HUES48 (cell line): ENCODE results near the gene EIF3D.

Experiments used
- H3K27ac ChIP-seq: one replicate; pipeline ENCODE4 v1.7.0; 2013; ENCODE audit warnings: low read depth, low read length, inconsistent platforms
- H3K27me3 ChIP-seq: 2 replicates; pipeline ENCODE4 v1.6.1; 2013; ENCODE audit warnings: mild to moderate bottlenecking, low read length; ENCODE audit not compliant: control insufficient read depth, insufficient read depth
- H3K36me3 ChIP-seq: 2 replicates; pipeline ENCODE4 v1.6.1; 2013; ENCODE audit warnings: low read length; ENCODE audit not compliant: control insufficient read depth, insufficient read depth
- H3K4me1 ChIP-seq: 2 replicates; pipeline ENCODE4 v1.6.1; 2013; ENCODE audit warnings: mild to moderate bottlenecking, low read length; ENCODE audit not compliant: control insufficient read depth, insufficient read depth
- H3K4me3 ChIP-seq: 2 replicates; pipeline ENCODE4 v1.5.1; 2013; ENCODE audit warnings: mild to moderate bottlenecking, low read depth, low read length
- H3K9ac ChIP-seq: 2 replicates; pipeline ENCODE4 v1.6.1; 2013; ENCODE audit warnings: mild to moderate bottlenecking, low read depth, low read length, moderate library complexity
- H3K9me3 ChIP-seq: 2 replicates; pipeline ENCODE4 v1.6.1; 2013; ENCODE audit warnings: low read length; ENCODE audit not compliant: control insufficient read depth, insufficient read depth

The EIF3D gene

DNA sequence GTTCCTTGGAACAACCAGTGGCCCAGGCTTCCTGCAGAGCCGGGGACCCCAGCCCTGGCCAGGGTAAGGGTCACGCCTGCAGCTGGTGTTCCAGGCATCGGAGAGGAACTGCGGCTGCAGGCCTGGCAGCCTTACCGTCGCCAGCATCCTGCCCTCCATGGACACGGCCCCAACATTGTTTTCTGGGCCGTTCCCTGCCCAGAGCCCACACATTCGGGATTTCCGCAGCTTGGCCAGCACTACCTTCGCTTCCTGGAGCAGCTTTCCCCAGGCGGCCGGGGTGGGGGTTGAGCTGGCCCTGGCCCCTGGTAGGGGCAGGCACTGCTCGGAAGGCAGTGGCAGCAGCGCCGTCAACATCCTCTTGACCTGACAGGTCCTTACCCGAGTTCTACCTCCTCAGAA lies 65.2 kb downstream of the EIF3D start:
- Histone ChIP-seq H3K36me3 (peaks cover 3% of the 10 kb centered on the region; the same call in 1 of the 2 replicates), H3K4me3 (no peak overlapping the region), H3K27ac (no peak overlapping the region), H3K27me3 (no peaks in the 10 kb centered on the region), H3K9ac (no peak overlapping the region), H3K4me1 (peaks cover 15% of the 10 kb centered on the region), H3K9me3 (no peaks in the 10 kb centered on the region)

DNA sequence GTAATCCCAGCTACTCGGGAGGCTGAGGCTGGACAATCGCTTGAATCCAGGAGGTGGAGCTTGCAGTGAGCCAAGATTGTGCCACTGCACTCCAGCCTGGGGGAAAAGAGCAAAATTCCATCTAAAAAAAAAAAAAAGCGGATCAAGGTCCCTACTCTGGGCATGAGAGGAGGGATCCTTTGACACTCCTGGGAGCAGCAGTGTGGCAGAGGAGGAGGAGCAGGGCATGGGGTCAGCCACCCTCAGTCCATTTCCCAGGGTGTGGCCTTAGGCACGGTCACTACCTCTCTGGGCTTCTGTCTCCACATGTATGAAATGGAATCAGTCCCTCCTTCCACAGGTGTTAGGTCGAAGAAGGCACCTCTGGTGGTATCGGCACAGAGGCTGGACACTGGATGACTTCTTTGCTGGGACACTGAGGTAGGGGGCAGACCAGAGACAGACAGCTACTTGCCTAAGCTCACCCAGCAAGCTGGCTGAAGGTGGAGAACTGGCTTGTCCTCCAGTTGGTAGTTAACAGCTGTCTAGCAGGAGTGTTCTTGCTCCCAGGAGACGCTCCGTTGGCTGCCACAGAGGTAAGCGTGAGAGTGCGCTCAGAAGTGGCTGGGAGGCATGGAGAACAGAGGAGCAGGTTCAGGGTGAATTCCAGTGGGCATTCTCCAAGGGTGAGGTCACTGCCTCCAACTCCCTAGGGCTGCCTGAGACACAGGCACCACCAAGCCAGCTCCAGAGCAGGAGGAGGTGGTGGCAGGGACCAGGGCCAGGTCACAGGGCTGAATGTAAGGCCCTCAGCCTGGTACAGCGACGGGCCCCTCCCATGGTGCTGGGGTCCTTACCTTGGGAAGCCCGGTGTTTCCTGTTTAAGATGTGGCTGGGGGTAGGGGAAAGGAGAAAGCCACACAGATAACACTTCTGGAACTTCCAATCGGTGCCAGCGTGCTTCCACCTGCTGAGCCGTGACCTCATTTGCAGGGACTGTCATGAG lies 67.0 kb downstream of the EIF3D start:
- peak overlapping the region; percentile 66 for H3K27ac ChIP-seq
- H3K4me1 ChIP-seq, result peaks cover 15% of the 10 kb centered on the region
- no peak overlapping the region for H3K4me3 ChIP-seq
- peak overlapping the region; percentile 19; the same call in 1 of the 2 replicates for H3K9ac ChIP-seq
- H3K27me3 ChIP-seq, result no peaks in the 10 kb centered on the region
- H3K9me3 ChIP-seq, result no peaks in the 10 kb centered on the region
- H3K36me3 ChIP-seq, result 0 out of 2 replicates have a peak, but pooled peaks cover 3% of the 10 kb centered on the region
